Measurements from ENCODE around the gene LRRC28. TPM values are rescaled to one million over a fixed set of nuclear protein-coding genes. Genes with fewer than 3 reads are reported as not detected.

LRRC28 gene
- total and polyA plus RNA-seq, 9 of the 15 experiments (the other 6 are each of a cell fraction or from before 2014, with no cell fraction given), result 5.5 to 17.4 (median 7.9) TPM

GRCh38 chr15:99282121-99282520 lies 30.8 kb downstream of the LRRC28 start:
- no peak overlapping the region for H3K9ac ChIP-seq (ENCODE audit: insufficient read depth in 1 of 2, low read depth in 2 of 2, low read length in 2 of 2)
- H3K36me3 ChIP-seq (ENCODE audit: control insufficient read depth, insufficient read depth, low read length), result no peaks in the 10 kb centered on the region
- DNase-seq (ENCODE audit: extremely low read depth in 1 of 4, low spot score in 3 of 4) (no peak), FAIRE-seq (no peak), ATAC-seq (no peak)
- ChIA-PET POLR2A (interaction anchor here (0.6 kb wide), 1 partner anchor 791 kb away, joined by 3 read pairs; no protein-coding TSS in a partner anchor), CTCF (ENCODE audit: low intra/inter-chr PET ratio) (no interaction called here)
- H3K4me3 ChIP-seq, result no peak overlapping the region
- H3K27ac ChIP-seq (ENCODE audit: extremely low read depth, low read depth, low read length), result no peak overlapping the region
- no peaks in the 10 kb centered on the region for H3K9me3 ChIP-seq (replicated peaks; ENCODE audit: control insufficient read depth, insufficient read depth, low read depth, low read length)
- intact Hi-C loops (cut with micrococcal nuclease) (no loop called here), in situ Hi-C loops (cut with MboI) (loop anchor here (25.0 kb wide), 1 partner anchor 455 kb away; the partner anchor contains the start of gene LYSMD4)
- H3K79me2 ChIP-seq (ENCODE audit: control insufficient read depth, insufficient read depth, low read length), result no peaks in the 10 kb centered on the region
- H3K4me1 ChIP-seq (replicated peaks in 1 of 2; ENCODE audit: control insufficient read depth in 2 of 2, insufficient read depth in 2 of 2, low read length in 2 of 2), result no peaks in the 10 kb centered on the region
- no TSS peak for BruUV-seq (replicated peaks)
- H3K4me2 ChIP-seq (ENCODE audit: insufficient read depth, low read length), result no peak overlapping the region
- H3K9me1 ChIP-seq (ENCODE audit: control insufficient read depth, insufficient read depth, low read length), result no peaks in the 10 kb centered on the region
- no peaks in the 10 kb centered on the region for H3K27me3 ChIP-seq (ENCODE audit: control insufficient read depth in 2 of 2, insufficient read depth in 2 of 2, low read length in 2 of 2)
- no peak overlapping the region for H2AFZ ChIP-seq (ENCODE audit: low read depth, low read length)
- no peaks in the 10 kb centered on the region for H4K20me1 ChIP-seq (replicated peaks; ENCODE audit: control insufficient read depth, insufficient read depth, low read length)
- no peak for TF ChIP-seq BCL6 (CRISPR knock-in tag; IDR thresholded peaks at IDR 0.05)
- TF ChIP-seq GTF2B (IDR thresholded peaks at IDR 0.05; ENCODE audit: extremely low read depth, insufficient read length), result no peak
- TF ChIP-seq TBL1XR1 (IDR thresholded peaks at IDR 0.05; ENCODE audit: low read length in 2 of 2), result no peak
- TF ChIP-seq ARHGAP35 (IDR thresholded peaks at IDR 0.05; ENCODE audit: partially characterized antibody), result no peak
- TF ChIP-seq TAF7 (tag; IDR thresholded peaks at IDR 0.05), result no peak
- TF ChIP-seq ZZZ3 (IDR thresholded peaks at IDR 0.05), result no peak
- no peak for TF ChIP-seq TGIF2 (CRISPR knock-in tag; IDR thresholded peaks at IDR 0.05)
- no peak for TF ChIP-seq ZMIZ1 (IDR thresholded peaks at IDR 0.05; ENCODE audit: low read depth in 2 of 2, low read length in 2 of 2)
- no peak for TF ChIP-seq CXXC5 (CRISPR knock-in tag; IDR thresholded peaks at IDR 0.05)
- TF ChIP-seq CBX3 (IDR thresholded peaks at IDR 0.05; ENCODE audit: borderline replicate concordance in 1 of 2, low read length in 2 of 2), result no peak
- no peak for TF ChIP-seq KDM2B (CRISPR knock-in tag; IDR thresholded peaks at IDR 0.05)
- TF ChIP-seq CTCF (IDR thresholded peaks at IDR 0.05 in 2 of 3, conservative IDR thresholded peaks at IDR 0.05 in 1 of 3; ENCODE audit: insufficient read depth in 2 of 3, low read depth in 1 of 3, low read length in 3 of 3), result no peak
- no peak for TF ChIP-seq SIX5 (IDR thresholded peaks at IDR 0.05; ENCODE audit: borderline replicate concordance in 1 of 2, insufficient read depth in 1 of 2, low read depth in 1 of 2, low read length in 2 of 2)
- TF ChIP-seq ZNF384 (IDR thresholded peaks at IDR 0.05; ENCODE audit: low read depth, low read length), result no peak
- TF ChIP-seq ZNF212 (CRISPR knock-in tag; IDR thresholded peaks at IDR 0.05), result no peak
- TF ChIP-seq CBX8 (IDR thresholded peaks at IDR 0.05; ENCODE audit: borderline replicate concordance, extremely low read depth, low read depth, low read length, poor library complexity, severe bottlenecking), result no peak
- no peak for TF ChIP-seq CHCHD3 (CRISPR knock-in tag; IDR thresholded peaks at IDR 0.05)
- TF ChIP-seq ZNF253 (CRISPR knock-in tag; conservative IDR thresholded peaks at IDR 0.05), result no peak

Data from K562 (cell line).